ENCODE measurements around the gene LAMTOR3. TPM values are rescaled to one million over a fixed set of nuclear protein-coding genes. Genes with fewer than 3 reads are reported as not detected.

The LAMTOR3 gene
- total RNA-seq, 1 experiment from 2014 or later = 37.9 TPM

- no peak overlapping the region for H3K4me3 ChIP-seq
- H3K4me1 ChIP-seq = no peaks in the 10 kb centered on the region
- no peaks in the 10 kb centered on the region for H3K27me3 ChIP-seq
- H3K27ac ChIP-seq = no peak overlapping the region
- H3K9me3 ChIP-seq (replicated peaks) = no peaks in the 10 kb centered on the region
- peaks cover 29% of the 10 kb centered on the region for H3K36me3 ChIP-seq
- DNase-seq = peak in 1 of 2 experiments; percentile 51
These were observed 9.1 kb downstream of the LAMTOR3 start for GRCh38 chr4:99885063-99885664.

- H3K4me1 ChIP-seq = no peaks in the 10 kb centered on the region
- no peak for DNase-seq
- H3K9me3 ChIP-seq (replicated peaks) = no peaks in the 10 kb centered on the region
- H3K27me3 ChIP-seq = no peaks in the 10 kb centered on the region
- H3K27ac ChIP-seq = no peak overlapping the region
- peaks cover 22% of the 10 kb centered on the region for H3K36me3 ChIP-seq
- H3K4me3 ChIP-seq = no peak overlapping the region
These were observed 14.8 kb downstream of the LAMTOR3 start for GRCh38 chr4:99879458-99879857.

GRCh38 chr4:99878604-99879003 lies 15.6 kb downstream of the LAMTOR3 start:
- Histone ChIP-seq H3K27ac (no peak overlapping the region), H3K36me3 (peaks cover 16% of the 10 kb centered on the region), H3K9me3 (replicated peaks) (no peaks in the 10 kb centered on the region), H3K27me3 (no peaks in the 10 kb centered on the region), H3K4me3 (no peak overlapping the region), H3K4me1 (no peaks in the 10 kb centered on the region)
- no peak for DNase-seq

GRCh38 chr4:99876946-99877345 lies 17.3 kb downstream of the LAMTOR3 start:
- Histone ChIP-seq H3K9me3 (replicated peaks) (no peaks in the 10 kb centered on the region), H3K36me3 (peaks cover 6% of the 10 kb centered on the region; the same call in 1 of the 2 replicates), H3K4me3 (no peak overlapping the region), H3K27me3 (no peaks in the 10 kb centered on the region), H3K27ac (no peak overlapping the region), H3K4me1 (no peaks in the 10 kb centered on the region)
- no peak for DNase-seq

- Histone ChIP-seq H3K36me3 (0 out of 2 replicates have a peak, but pooled peaks cover 2% of the 10 kb centered on the region), H3K4me3 (no peak overlapping the region), H3K4me1 (no peaks in the 10 kb centered on the region), H3K9me3 (replicated peaks) (no peaks in the 10 kb centered on the region), H3K27me3 (no peaks in the 10 kb centered on the region), H3K27ac (no peak overlapping the region)
- no peak for DNase-seq
These were observed 19.2 kb downstream of the LAMTOR3 start for GRCh38 chr4:99875071-99875470.

GRCh38 chr4:99872570-99872969 lies 21.7 kb downstream of the LAMTOR3 start:
- DNase-seq = no peak
- Histone ChIP-seq H3K27me3 (no peaks in the 10 kb centered on the region), H3K4me3 (no peak overlapping the region)

GRCh38 chr4:99868126-99868596 lies 26.1 kb downstream of the LAMTOR3 start:
- H3K36me3 ChIP-seq = no peaks in the 10 kb centered on the region
- H3K9me3 ChIP-seq (replicated peaks) = no peaks in the 10 kb centered on the region
- no peaks in the 10 kb centered on the region for H3K27me3 ChIP-seq
- no peak overlapping the region for H3K4me3 ChIP-seq
- DNase-seq = no peak
- H3K4me1 ChIP-seq = no peaks in the 10 kb centered on the region
- H3K27ac ChIP-seq = no peak overlapping the region

More at GRCh38 chr4:99872570-99872969, 21.7 kb downstream of the LAMTOR3 start:
- Histone ChIP-seq H3K9me3 (replicated peaks) (no peaks in the 10 kb centered on the region), H3K36me3 (no peaks in the 10 kb centered on the region), H3K27ac (no peak overlapping the region), H3K4me1 (no peaks in the 10 kb centered on the region)

GRCh38 chr4:99863804-99864203 lies 30.4 kb downstream of the LAMTOR3 start:
- Histone ChIP-seq H3K27me3 (no peaks in the 10 kb centered on the region), H3K36me3 (no peaks in the 10 kb centered on the region), H3K9me3 (replicated peaks) (no peaks in the 10 kb centered on the region), H3K4me3 (no peak overlapping the region), H3K27ac (no peak overlapping the region), H3K4me1 (no peaks in the 10 kb centered on the region)
- no peak for DNase-seq

GRCh38 chr4:99861120-99861905 lies 32.9 kb downstream of the LAMTOR3 start:
- no peaks in the 10 kb centered on the region for H3K9me3 ChIP-seq (replicated peaks)
- H3K36me3 ChIP-seq = no peaks in the 10 kb centered on the region
- H3K27ac ChIP-seq = no peak overlapping the region
- no peaks in the 10 kb centered on the region for H3K27me3 ChIP-seq
- no peaks in the 10 kb centered on the region for H3K4me1 ChIP-seq
- no peak for DNase-seq
- H3K4me3 ChIP-seq = no peak overlapping the region

GRCh38 chr4:99860521-99860920 lies 33.7 kb downstream of the LAMTOR3 start:
- Histone ChIP-seq H3K27ac (no peak overlapping the region), H3K4me1 (no peaks in the 10 kb centered on the region), H3K36me3 (no peaks in the 10 kb centered on the region), H3K27me3 (no peaks in the 10 kb centered on the region), H3K9me3 (replicated peaks) (no peaks in the 10 kb centered on the region), H3K4me3 (no peak overlapping the region)
- DNase-seq = no peak

- no peak overlapping the region for H3K4me3 ChIP-seq
These were observed 34.6 kb downstream of the LAMTOR3 start for GRCh38 chr4:99859618-99860017.

GRCh38 chr4:99857307-99857706 lies 36.9 kb downstream of the LAMTOR3 start:
- no peaks in the 10 kb centered on the region for H3K9me3 ChIP-seq (replicated peaks)
- H3K36me3 ChIP-seq = no peaks in the 10 kb centered on the region
- H3K4me1 ChIP-seq = no peaks in the 10 kb centered on the region
- H3K4me3 ChIP-seq = no peak overlapping the region
- H3K27me3 ChIP-seq = no peaks in the 10 kb centered on the region
- no peak for DNase-seq
- no peak overlapping the region for H3K27ac ChIP-seq

More at GRCh38 chr4:99859618-99860017, 34.6 kb downstream of the LAMTOR3 start:
- H3K27ac ChIP-seq = no peak overlapping the region
- DNase-seq = no peak
- no peaks in the 10 kb centered on the region for H3K36me3 ChIP-seq
- H3K27me3 ChIP-seq = no peaks in the 10 kb centered on the region
- no peaks in the 10 kb centered on the region for H3K9me3 ChIP-seq (replicated peaks)
- no peaks in the 10 kb centered on the region for H3K4me1 ChIP-seq

GRCh38 chr4:99856166-99856565 lies 38.1 kb downstream of the LAMTOR3 start:
- Histone ChIP-seq H3K36me3 (no peaks in the 10 kb centered on the region), H3K27me3 (no peaks in the 10 kb centered on the region), H3K27ac (no peak overlapping the region), H3K9me3 (replicated peaks) (no peaks in the 10 kb centered on the region), H3K4me3 (no peak overlapping the region), H3K4me1 (no peaks in the 10 kb centered on the region)
- DNase-seq = no peak

- Histone ChIP-seq H3K27me3 (no peaks in the 10 kb centered on the region), H3K9me3 (replicated peaks) (no peaks in the 10 kb centered on the region), H3K27ac (no peak overlapping the region), H3K4me3 (no peak overlapping the region), H3K36me3 (no peaks in the 10 kb centered on the region), H3K4me1 (no peaks in the 10 kb centered on the region)
- no peak for DNase-seq
These were observed 38.5 kb downstream of the LAMTOR3 start for GRCh38 chr4:99855678-99856077.

- Histone ChIP-seq H3K27ac (no peak overlapping the region), H3K27me3 (no peaks in the 10 kb centered on the region), H3K4me1 (no peaks in the 10 kb centered on the region), H3K4me3 (no peak overlapping the region), H3K36me3 (no peaks in the 10 kb centered on the region), H3K9me3 (replicated peaks) (no peaks in the 10 kb centered on the region)
- DNase-seq = no peak
These were observed 40.2 kb downstream of the LAMTOR3 start for GRCh38 chr4:99853999-99854398.

Data from SJCRH30 (cell line).